Stimulated activated naive B cell treated with anti-CD40 and anti-IgM and Interleukin-4, amounts not matched to agents 10 μg/mL and 1 μg/mL and 100 μg/mL, for 72 hours (primary cell): Measurements from ENCODE around the gene TNS3.
"Not testable (repeated sequence)": the region's sequence is repeated elsewhere in the genome, so short reads cannot be mapped to it uniquely, and the experiment has no call there.

Experiments used
- ATAC-seq, 2 donors: fragments of 150-1000 bp; cut with Tn5 transposase; replicated peaks; 2 replicates each; pipeline ENCODE4 v1.10.0; 2021; ENCODE audit warnings: moderate library complexity in 1 of 2
- DNase-seq: peaks from one replicate; pipeline ENCODE4 v3.0.0; 2021
- H3K27ac Mint-ChIP-seq: one replicate; pipeline ENCODE4 v1.8.0; 2022; ENCODE audit warnings: mild to moderate bottlenecking, mixed read lengths
- H3K27me3 Mint-ChIP-seq, 2 donors: one replicate each; pipeline ENCODE4 v1.8.0; 2022; ENCODE audit warnings: mixed read lengths in 2 of 2
- H3K36me3 Mint-ChIP-seq, 2 donors: one replicate each; pipeline ENCODE4 v1.8.0; 2022; ENCODE audit warnings: mixed read lengths in 2 of 2, mild to moderate bottlenecking in 1 of 2
- H3K4me1 Mint-ChIP-seq, 2 donors: one replicate each; pipeline ENCODE4 v1.8.0; 2022; ENCODE audit warnings: mixed read lengths in 2 of 2, mild to moderate bottlenecking in 1 of 2
- H3K4me3 Mint-ChIP-seq, 2 donors: one replicate each; pipeline ENCODE4 v1.8.0; 2022; ENCODE audit warnings: mild to moderate bottlenecking in 2 of 2, mixed read lengths in 2 of 2, moderate library complexity in 1 of 2
- H3K9me3 Mint-ChIP-seq, 2 donors: one replicate each; pipeline ENCODE4 v1.8.0; 2022; ENCODE audit warnings: mixed read lengths in 2 of 2, mild to moderate bottlenecking in 1 of 2

TNS3 gene

DNA sequence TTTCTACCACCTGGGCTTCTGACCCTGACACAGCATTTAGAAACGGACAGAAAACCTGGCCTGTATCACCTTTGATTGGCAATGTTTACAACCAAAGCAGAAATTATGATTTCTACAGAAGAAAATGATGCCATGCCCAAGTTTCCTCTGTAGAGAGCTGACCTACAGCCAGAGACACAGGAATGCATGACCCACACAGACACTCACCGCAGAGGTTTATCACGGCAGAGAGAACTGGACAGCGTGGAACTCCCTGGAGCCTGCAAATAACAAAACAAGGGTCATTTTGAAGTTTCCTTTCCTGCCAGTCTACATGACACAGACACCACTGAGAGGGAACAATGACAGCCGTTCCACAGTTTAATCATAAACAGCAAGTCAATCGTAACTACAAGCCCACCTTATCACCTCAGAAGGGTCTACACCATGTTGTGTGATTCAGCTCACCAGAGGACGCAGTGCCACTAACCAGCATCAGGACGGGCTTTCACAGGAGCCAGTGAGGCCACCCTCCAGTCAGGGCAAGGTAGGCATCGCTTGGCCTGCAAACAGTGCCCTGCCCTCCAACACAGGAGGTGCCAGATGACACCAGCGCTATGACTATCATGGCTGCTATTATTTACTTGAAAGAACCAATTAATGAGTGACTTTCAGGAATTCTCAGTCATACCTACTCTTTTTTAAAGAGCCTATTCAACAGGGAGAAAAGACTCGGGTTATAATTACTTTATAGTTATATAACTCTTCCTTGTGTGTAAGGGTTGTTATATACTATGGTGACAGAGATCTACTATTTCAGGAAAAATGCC is 139.9 kb downstream of the TNS3 start:
- DNase-seq = no peak
- no peak for ATAC-seq
- no peaks in the 10 kb centered on the region for H3K9me3 Mint-ChIP-seq
- no peak overlapping the region for H3K4me3 Mint-ChIP-seq
- H3K36me3 Mint-ChIP-seq = peaks cover 5 to 14% of the 10 kb centered on the region in 2 donors
- peaks cover 10 to 19% of the 10 kb centered on the region in 2 donors for H3K4me1 Mint-ChIP-seq
- H3K27ac Mint-ChIP-seq = no peak overlapping the region
- H3K27me3 Mint-ChIP-seq = no peaks in the 10 kb centered on the region

- not testable (repeated sequence) for H3K9me3 Mint-ChIP-seq, ATAC-seq, H3K4me3 Mint-ChIP-seq, H3K27me3 Mint-ChIP-seq, H3K27ac Mint-ChIP-seq, DNase-seq
- peaks cover 5 to 14% of the 10 kb centered on the region in 2 donors for H3K36me3 Mint-ChIP-seq
- peaks cover 10 to 18% of the 10 kb centered on the region in 2 donors for H3K4me1 Mint-ChIP-seq
Observed at GRCh38 chr7:47441048-47441447, 140.9 kb downstream of the TNS3 start.

DNA sequence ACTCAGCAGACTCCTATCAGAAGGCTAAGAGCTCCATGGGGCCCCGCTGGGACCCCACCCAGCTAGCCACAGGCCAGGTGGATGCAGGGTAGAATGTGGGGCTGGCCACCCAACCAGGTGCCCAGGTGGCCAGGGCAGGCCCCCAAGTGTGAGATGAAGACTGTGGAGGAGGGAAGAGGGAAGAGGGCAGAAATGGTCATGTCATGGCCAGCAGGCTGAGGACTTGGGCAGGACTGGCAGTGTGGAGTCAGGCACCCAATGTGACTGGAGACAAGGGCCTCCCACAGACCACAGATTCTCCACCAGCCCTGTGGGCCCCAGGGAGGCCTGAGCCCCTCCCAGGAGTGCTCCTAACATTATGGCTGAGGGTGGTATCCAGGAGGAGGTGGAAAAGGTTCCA is 141.6 kb downstream of the TNS3 start:
- no peaks in the 10 kb centered on the region for H3K27me3 Mint-ChIP-seq
- H3K9me3 Mint-ChIP-seq = no peaks in the 10 kb centered on the region
- H3K4me3 Mint-ChIP-seq = no peak overlapping the region
- H3K4me1 Mint-ChIP-seq = peaks cover 7 to 18% of the 10 kb centered on the region in 2 donors
- H3K27ac Mint-ChIP-seq = no peak overlapping the region
- ATAC-seq = no peak
- peaks cover 5 to 21% of the 10 kb centered on the region in 2 donors for H3K36me3 Mint-ChIP-seq
- no peak for DNase-seq

- no peak for DNase-seq
- Mint-ChIP-seq H3K27ac (no peak overlapping the region), H3K4me3 (no peak overlapping the region), H3K4me1 (peaks cover 0 to 12% of the 10 kb centered on the region in 2 donors), H3K36me3 (peaks cover 5 to 24% of the 10 kb centered on the region in 2 donors), H3K27me3 (no peaks in the 10 kb centered on the region), H3K9me3 (no peaks in the 10 kb centered on the region)
- ATAC-seq = no peak
Observed at GRCh38 chr7:47439181-47439667, 142.7 kb downstream of the TNS3 start.

GRCh38 chr7:47438411-47439029 is 143.4 kb downstream of the TNS3 start:
- H3K9me3 Mint-ChIP-seq = no peaks in the 10 kb centered on the region

DNA sequence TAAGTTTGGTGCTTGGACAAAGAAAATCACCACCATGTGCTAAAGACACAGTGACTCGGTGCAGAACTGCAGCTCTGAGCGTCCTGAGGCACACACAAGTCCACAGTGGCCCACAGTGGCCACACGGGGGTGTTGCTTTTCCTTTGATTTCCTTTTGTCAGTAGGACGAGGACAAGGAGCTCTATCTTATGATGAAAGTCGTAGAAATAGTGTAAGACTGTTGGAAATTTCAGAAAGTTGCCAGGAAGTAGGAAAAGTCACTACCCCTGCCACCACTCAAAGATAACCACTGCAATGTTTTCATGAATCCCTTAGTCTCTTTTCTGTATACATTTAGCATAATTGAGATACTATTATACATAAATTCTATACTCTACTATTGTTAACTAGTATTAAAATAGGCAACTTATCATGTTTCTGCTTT is 146.0 kb downstream of the TNS3 start:
- DNase-seq (no peak), ATAC-seq (peak; percentile 49 to 58)
- no peak overlapping the region for H3K27ac Mint-ChIP-seq
- no peaks in the 10 kb centered on the region for H3K9me3 Mint-ChIP-seq
- peaks cover 5 to 35% of the 10 kb centered on the region in 2 donors for H3K36me3 Mint-ChIP-seq
- H3K4me3 Mint-ChIP-seq = no peak overlapping the region
- H3K27me3 Mint-ChIP-seq = no peaks in the 10 kb centered on the region
- H3K4me1 Mint-ChIP-seq = peaks cover 0 to 9% of the 10 kb centered on the region in 2 donors

More at GRCh38 chr7:47438411-47439029, 143.4 kb downstream of the TNS3 start:
- Mint-ChIP-seq H3K27ac (no peak overlapping the region), H3K27me3 (no peaks in the 10 kb centered on the region), H3K4me3 (no peak overlapping the region), H3K36me3 (peaks cover 5 to 27% of the 10 kb centered on the region in 2 donors), H3K4me1 (peaks cover 0 to 11% of the 10 kb centered on the region in 2 donors)
- ATAC-seq (no peak), DNase-seq (no peak)

- no peak overlapping the region for H3K27ac Mint-ChIP-seq
- no peaks in the 10 kb centered on the region for H3K9me3 Mint-ChIP-seq
- ATAC-seq (no peak), DNase-seq (no peak)
- H3K4me1 Mint-ChIP-seq = no peaks in the 10 kb centered on the region
- H3K27me3 Mint-ChIP-seq = no peaks in the 10 kb centered on the region
- H3K36me3 Mint-ChIP-seq = peaks cover 0 to 21% of the 10 kb centered on the region in 2 donors
- no peak overlapping the region for H3K4me3 Mint-ChIP-seq
Observed at GRCh38 chr7:47433564-47433895, 148.4 kb downstream of the TNS3 start.

- Mint-ChIP-seq H3K4me1 (no peaks in the 10 kb centered on the region), H3K9me3 (no peaks in the 10 kb centered on the region), H3K4me3 (no peak overlapping the region), H3K36me3 (peaks cover 0 to 23% of the 10 kb centered on the region in 2 donors), H3K27me3 (no peaks in the 10 kb centered on the region), H3K27ac (no peak overlapping the region)
- ATAC-seq = no peak
- DNase-seq = no peak
Observed at GRCh38 chr7:47432671-47433563, 149.0 kb downstream of the TNS3 start.

- Mint-ChIP-seq H3K9me3 (no peaks in the 10 kb centered on the region), H3K27me3 (no peaks in the 10 kb centered on the region), H3K4me1 (no peaks in the 10 kb centered on the region), H3K4me3 (no peak overlapping the region), H3K36me3 (peaks cover 5 to 31% of the 10 kb centered on the region in 2 donors), H3K27ac (no peak overlapping the region)
- DNase-seq (no peak), ATAC-seq (no peak)
Observed at GRCh38 chr7:47430422-47430821, 151.5 kb downstream of the TNS3 start.

DNA sequence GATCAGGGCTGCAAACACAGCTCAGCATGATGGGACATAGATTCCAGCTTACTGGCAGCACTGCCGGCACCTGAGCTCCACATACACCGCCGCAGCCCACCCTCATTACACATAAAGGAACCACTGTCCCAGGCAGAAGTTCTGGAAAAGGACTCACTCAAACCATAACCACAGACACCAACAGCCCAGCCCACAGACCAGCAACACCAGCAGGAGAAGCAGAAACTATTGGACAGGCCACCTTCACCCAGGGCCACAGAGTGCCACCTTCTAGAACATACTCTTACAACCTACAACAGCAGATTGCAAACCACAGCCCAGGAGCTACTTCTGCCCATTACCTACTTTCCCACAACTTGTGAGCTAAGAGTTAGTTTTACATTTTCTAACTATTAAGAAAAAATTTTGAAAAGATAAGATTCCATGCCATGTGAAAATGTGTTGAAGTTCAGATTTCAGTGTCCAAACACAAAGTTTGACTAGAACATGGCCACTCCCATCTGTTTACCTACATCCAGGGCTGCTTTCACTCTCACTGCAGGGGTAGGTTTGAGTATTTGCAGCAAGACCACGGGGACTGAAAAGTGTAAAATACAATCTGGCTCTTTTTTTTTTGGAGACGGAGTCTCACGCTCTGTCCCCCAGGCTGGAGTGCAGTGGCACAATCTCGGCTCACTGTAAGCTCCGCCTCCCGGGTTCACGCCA is 153.0 kb downstream of the TNS3 start:
- ATAC-seq (no peak), DNase-seq (no peak)
- no peaks in the 10 kb centered on the region for H3K27me3 Mint-ChIP-seq
- H3K9me3 Mint-ChIP-seq = no peaks in the 10 kb centered on the region
- no peak overlapping the region for H3K27ac Mint-ChIP-seq
- no peak overlapping the region for H3K4me3 Mint-ChIP-seq
- H3K4me1 Mint-ChIP-seq = no peaks in the 10 kb centered on the region
- H3K36me3 Mint-ChIP-seq = peaks cover 6 to 34% of the 10 kb centered on the region in 2 donors

DNA sequence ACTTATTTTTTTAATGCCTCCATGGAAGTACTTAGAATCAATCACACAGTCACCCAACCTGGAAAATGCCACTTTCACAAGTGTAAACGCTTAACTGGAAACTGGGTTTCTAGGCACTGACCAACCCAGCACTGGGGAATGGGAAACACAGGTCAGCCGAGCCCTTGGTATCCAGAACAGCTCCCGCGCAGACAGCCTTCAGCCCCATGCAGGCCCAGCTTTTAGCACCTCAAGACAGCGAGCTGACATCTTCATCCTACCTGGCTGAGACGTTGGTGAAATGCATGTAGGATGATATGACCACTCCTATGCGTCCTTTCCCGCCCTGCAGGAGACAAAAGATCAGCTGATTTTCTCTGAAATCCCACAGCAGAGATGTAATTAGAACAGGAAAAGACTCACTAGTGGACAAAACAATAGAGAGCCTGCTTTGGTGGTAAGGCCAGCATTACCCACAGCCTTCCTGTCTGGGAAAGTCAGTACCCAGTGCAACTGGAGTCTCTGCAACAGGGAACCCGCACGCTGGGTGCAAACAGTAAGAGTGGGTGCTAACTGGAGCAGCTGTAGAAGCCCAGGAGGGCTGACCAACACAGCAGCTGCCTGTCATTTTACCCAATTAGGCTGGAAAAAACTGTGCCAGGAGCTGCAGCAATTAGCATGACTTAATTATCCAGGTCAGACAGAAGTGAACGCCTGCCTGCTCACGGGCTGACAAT is 153.7 kb downstream of the TNS3 start:
- H3K36me3 Mint-ChIP-seq = peaks cover 6 to 39% of the 10 kb centered on the region in 2 donors
- DNase-seq = no peak

DNA sequence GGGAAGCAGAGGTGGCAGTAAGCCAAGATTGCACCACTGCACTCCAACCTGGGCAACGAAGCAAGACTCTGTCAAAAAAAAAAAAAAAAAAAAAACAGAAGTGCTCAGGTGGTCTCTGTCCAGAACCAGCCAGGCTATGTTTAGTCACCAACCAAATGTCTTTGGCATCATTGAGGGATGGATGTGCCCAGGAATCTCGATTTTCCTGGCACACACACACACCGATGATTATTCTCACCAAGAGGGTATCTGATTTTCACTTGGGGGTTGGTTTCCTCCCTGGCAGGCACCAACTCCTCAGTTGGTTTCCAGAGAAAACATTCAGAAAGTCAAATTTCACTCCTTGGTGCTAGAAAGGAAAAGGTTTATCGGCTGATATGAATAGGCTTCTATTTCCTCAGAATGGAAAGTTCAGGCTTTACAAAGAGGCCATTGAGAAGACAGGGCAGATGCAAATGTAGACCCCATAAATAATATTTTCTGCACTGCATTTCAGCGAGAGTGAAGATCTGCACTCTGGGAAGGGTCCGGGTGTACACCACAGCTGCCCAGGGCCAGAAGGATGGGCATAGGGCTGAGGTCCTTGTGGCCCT is 154.8 kb downstream of the TNS3 start:
- H3K9me3 Mint-ChIP-seq = no peaks in the 10 kb centered on the region
- H3K36me3 Mint-ChIP-seq = peaks cover 9 to 47% of the 10 kb centered on the region in 2 donors
- DNase-seq = no peak
- H3K27me3 Mint-ChIP-seq = no peaks in the 10 kb centered on the region
- H3K27ac Mint-ChIP-seq = no peak overlapping the region
- no peaks in the 10 kb centered on the region for H3K4me1 Mint-ChIP-seq
- ATAC-seq = no peak
- no peak overlapping the region for H3K4me3 Mint-ChIP-seq

More for the DNA sequence above, 153.7 kb downstream of the TNS3 start:
- no peaks in the 10 kb centered on the region for H3K9me3 Mint-ChIP-seq
- no peak for ATAC-seq
- H3K4me1 Mint-ChIP-seq = no peaks in the 10 kb centered on the region
- no peak overlapping the region for H3K27ac Mint-ChIP-seq
- H3K4me3 Mint-ChIP-seq = no peak overlapping the region
- H3K27me3 Mint-ChIP-seq = no peaks in the 10 kb centered on the region

DNA sequence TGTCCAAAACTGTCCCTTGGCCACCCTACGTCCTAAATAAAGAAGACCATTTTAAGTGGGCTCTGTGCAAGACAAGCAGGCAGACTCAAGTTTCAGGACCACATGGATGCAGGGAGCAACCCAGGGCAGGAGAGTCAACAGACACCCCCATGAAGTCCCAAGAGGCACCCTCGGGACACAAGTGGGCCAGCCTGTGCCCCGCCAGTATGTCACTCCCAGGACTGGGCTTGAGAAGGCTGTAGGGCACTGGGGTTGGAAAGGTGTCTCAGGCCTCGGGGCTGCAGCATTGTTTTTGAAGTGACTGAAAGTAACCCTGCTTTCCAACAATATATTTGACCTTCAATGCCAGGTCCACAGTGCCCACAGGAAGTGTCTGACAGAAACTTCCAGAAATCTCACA is 157.4 kb downstream of the TNS3 start:
- Mint-ChIP-seq H3K36me3 (peaks cover 25 to 60% of the 10 kb centered on the region in 2 donors), H3K4me3 (no peak overlapping the region), H3K9me3 (no peaks in the 10 kb centered on the region), H3K27ac (no peak overlapping the region), H3K27me3 (no peaks in the 10 kb centered on the region), H3K4me1 (no peaks in the 10 kb centered on the region)
- DNase-seq = no peak
- no peak for ATAC-seq
